HG02642 (cell line): ENCODE measurements around the gene SLX4IP.
"Not testable (repeated sequence)": the region's sequence is repeated elsewhere in the genome, so short reads cannot be mapped to it uniquely, and the experiment has no call there.

Experiments used
- ATAC-seq: cut with Tn5 transposase; IDR thresholded peaks from one replicate; pipeline ENCODE4 v1.9.1; 2021; ENCODE audit warnings: mild to moderate bottlenecking; ENCODE audit not compliant: unreplicated experiment, poor library complexity

The SLX4IP gene

GRCh38 chr20:10590950-10591671, 156.0 kb downstream of the SLX4IP start:
- ATAC-seq, result no peak

DNA sequence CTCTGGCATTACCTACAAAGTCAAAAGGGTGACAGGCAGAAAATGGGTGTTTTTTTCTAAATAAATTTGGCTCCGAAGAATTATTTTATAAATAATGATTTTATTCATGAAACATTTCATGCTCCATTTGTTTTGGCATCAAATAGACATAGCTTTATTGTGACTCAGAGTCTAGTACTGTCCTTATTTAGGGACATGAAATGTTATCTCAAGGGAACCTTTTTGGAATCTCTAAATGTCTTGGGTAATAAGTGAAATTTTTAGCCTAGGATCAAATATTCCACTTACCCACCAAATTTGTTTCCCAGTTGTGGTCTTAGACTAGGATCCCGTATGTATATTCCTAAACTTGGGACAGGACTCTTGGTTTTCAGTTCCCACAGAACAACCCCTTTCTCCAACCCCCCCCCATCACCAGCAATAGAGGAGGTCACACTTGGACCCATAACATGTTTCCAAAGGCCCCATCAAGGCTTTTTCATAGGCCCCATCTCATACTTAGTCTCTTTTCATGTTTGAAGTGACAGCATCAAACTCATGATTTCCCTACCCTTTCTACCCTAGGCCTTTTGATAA, 156.9 kb downstream of the SLX4IP start:
- ATAC-seq, result no peak

- no peak for ATAC-seq
Observed at GRCh38 chr20:10594296-10594868, 159.3 kb downstream of the SLX4IP start.

- no peak for ATAC-seq
Observed at GRCh38 chr20:10595266-10595665, 160.2 kb downstream of the SLX4IP start.

DNA sequence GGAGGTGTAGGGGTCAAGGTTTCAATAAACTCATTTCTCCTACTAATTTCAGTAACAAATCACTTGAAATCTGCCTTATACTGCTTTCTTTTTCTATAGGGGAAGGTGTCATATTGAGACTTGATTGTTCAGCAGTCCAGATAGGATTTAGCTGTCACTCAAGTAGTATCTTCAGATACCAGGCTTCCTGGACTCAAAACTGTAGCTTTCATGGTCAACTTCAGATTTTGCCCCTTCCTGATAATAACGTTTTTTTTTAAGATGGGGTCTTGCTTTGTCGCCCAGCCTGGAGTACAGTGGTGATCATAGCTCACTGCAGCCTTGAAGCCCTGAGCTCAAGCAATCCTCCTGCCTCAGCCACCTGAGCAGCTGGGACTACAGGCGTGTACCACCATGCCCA, 160.9 kb downstream of the SLX4IP start:
- ATAC-seq, result no peak

GRCh38 chr20:10596710-10597121, 161.6 kb downstream of the SLX4IP start:
- no peak for ATAC-seq

DNA sequence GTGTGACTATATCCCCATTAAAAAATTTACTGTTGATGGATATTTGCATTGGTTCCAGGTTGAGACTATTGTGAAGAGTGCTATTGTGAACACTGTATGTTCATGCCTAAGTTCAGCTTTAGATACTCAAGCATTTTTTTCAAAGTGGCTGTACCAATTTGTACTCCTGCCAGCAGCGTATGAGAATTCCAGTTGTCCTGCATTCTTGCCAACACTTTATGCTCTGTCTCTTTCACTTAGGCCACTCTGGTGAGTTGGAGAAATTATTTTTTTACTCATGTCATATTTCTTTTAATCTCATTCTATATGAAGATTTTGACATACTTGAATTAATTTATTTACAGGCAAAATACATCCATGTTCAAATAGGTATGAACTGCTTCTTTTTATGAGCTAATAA, 162.5 kb downstream of the SLX4IP start:
- no peak for ATAC-seq

DNA sequence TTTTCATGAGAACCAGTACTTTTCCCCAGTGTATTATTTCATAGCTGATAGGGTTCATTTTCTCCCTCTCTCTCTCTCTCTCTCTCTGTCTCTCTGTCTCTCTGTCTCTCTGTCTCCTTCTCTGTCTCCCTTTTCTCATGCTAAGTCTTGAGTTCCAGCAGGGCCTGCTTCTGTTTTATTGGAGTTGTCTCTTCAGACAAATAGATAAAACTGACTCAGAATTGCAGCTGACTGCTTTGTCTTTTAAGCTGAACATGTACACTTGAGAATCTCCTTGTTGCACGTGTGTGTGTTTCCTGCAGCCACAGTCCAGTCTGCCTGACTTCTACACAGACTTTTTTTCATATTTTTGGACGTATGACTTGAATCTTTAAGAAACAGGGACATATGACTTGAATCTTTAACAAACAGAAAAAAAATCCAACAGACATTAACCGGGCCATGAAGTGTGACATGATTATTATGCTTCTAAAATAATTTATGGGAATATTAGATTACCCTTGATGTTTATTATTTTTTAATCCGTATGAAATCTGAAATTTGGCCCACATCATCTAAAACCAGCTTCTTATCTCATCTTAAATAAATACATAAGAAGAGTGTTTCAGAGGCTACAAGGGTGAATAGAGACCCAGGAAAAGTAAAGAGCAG, 167.2 kb downstream of the SLX4IP start:
- ATAC-seq, result no peak

GRCh38 chr20:10603378-10603777, 168.3 kb downstream of the SLX4IP start:
- ATAC-seq, result no peak

- no peak for ATAC-seq
Observed at GRCh38 chr20:10603971-10604864, 169.1 kb downstream of the SLX4IP start.

GRCh38 chr20:10604865-10605440, 169.8 kb downstream of the SLX4IP start:
- no peak for ATAC-seq

DNA sequence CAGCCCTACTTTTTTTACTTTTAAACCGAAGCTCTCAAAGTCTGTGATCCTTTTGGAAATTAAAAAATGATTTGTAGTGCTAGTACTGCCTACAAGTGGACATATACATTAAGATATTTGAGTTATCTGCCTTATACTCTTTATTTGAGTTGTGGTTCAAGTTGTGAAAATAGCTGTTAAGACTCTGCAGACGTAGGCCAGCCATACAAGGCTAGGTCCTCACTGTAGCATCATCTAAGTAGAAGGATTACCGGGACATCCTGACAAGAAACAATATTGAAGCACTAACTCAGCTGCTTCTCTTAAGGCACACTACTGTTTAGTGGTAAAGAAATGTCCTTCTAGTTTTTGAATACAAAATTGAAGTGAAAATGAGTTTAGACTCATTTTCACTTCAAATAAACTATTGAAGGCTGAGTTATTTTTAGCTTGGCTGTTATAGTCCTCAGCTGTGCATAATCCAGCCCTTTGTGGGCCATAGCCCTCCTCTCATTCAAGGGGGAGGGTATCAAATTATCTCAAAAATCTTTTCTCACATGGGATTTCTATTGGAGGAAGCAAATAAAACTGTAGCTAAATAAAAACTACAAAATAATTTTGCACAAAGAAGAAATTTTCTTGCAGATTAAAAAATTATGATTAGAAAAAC, 170.6 kb downstream of the SLX4IP start:
- ATAC-seq, result no peak

DNA sequence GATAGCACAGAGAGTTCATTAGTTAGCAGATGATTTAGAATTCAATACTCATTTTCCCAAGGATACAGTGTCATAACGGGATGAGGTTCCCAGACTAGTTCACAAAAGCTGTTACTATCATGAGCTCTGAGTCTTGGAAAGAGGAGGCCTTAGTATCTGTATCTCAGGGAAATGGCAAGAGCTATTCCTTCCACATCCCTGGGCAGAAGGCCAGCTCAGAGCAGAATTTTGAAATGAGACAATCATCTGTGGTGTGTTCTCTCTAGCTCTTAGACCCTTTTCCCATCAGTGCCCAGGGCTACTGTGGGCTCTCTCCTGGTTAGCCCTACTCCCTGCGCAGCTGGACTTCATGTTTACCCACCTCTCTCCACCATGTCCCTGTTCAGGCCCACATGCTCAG, 174.2 kb downstream of the SLX4IP start:
- ATAC-seq, result no peak

GRCh38 chr20:10609770-10610169, 174.7 kb downstream of the SLX4IP start:
- no peak for ATAC-seq

- ATAC-seq, result no peak
Observed at GRCh38 chr20:10610251-10610650, 175.1 kb downstream of the SLX4IP start.

DNA sequence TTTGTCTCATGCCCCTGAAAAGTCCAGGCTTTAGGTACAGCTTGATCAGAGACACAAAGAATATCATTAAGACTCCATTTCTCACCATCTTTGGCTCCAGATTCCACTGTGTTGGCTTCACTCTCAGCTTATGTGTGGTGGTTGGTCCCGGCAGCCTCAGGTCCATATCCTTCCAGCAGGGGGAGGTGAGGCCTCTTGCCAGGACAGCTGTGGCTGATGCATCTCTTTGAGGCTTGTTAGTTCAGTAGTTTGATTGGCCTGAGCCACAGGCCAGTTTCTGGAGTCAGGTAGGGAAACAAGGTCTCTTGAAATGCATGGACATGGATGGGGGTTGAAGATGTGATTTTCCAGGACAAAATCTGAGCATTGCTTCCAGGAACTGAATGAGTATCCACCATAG, 176.3 kb downstream of the SLX4IP start:
- peak; percentile 88 for ATAC-seq

DNA sequence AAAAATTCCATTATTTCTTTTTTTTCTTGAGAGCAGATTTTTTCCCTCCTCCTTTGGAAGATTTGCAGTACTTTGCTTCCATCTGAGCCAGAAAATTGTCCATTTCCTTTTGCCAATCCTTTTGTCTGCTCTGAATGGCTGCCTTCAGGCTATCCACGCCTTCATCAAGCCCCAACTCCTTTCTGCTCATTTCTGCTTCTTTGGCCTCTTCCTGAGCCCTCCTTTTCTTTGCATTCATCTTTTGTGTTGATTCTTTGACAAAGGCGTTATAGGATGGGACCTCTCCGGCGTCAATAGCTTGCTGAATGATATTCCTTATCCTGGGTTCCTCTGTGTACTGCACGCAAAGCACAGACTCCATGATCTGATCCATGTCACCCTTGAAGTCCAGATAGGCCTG, 178.3 kb downstream of the SLX4IP start:
- ATAC-seq, result not testable (repeated sequence)

DNA sequence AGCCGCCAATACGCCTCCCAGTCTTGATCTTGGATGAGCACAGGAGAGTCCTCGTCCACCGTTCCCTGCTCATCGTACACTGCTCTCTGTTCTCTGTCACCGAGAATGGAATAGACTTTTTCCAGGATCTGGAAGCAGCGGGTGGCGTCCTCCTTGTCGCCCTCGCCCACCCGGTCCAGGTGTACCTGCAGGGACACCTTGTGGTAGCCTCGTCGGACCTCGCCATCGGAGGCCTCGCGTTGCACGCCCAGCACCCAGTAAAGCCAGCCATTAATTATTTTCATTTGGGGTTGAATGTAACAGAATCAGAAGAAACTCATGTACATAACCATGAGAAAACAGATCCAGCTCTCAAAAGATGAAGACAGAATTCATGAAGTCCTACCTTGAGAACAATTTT, 178.8 kb downstream of the SLX4IP start:
- no peak for ATAC-seq

DNA sequence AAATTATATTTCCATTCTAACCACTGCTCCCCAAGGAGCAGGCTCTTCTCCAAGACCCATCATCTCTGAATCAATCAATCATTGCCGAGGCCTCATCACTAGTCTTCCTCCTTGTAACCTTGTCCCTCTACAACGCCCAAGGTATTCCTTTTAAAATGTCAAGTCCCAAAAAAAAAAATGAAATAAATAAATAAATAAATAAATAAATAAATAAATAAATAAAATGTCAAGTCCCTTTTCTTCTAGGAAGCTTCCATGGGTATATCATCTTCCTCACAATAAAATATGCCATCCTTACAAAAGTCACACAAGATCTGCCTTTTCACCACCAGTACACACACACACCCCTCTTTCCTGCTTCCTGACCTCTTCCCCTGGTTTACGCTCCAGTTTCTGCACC, 181.1 kb downstream of the SLX4IP start:
- no peak for ATAC-seq
